Activated naive CD4-positive, alpha-beta T cell (primary cell): ENCODE measurements around the gene GSTM2.

Experiments
- DNase-seq, 4 experiments: peaks; one replicate each; lab custom pipeline; 2025; lab: John Stamatoyannopoulos, UW

GSTM2 gene

DNA sequence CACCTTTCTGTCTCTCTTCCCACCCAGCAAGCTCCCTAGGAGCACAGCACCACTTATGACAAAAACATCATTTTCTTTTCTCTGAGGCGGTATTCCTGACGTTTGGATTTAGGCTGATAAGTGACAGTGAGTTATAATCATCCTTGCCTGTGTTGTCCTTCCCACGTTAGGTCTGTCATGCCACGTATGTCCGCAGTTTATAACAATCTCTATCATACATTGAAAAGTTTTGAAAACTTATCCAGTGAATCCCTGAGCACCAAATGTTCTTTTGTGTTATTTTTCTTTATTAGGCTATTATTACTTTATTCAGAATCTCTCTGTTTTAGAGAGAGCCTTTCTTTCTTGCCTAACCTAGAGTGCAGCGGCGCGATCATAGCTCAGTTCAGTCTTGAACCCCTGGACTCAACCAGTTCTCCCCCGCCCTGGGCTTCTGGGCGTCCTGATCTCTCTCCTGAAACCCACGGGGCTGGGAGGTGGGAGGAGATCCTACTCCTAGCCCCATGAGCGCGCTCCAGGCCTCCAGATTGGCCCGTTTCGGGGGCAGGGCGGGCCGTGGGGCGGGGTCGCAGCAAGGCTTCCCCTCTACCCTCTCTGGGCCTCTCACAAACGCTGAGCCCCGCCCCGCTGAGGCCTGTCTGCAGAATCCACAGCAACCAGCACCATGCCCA, at the start of gene GSTM2:
Gene GSTM2 (plus strand): TSS at position 606 of the 671 bp plus-strand sequence. CDS start 59 bp downstream, at position 665.
- peak; percentile 43 to 85 (median 72) for DNase-seq

DNA sequence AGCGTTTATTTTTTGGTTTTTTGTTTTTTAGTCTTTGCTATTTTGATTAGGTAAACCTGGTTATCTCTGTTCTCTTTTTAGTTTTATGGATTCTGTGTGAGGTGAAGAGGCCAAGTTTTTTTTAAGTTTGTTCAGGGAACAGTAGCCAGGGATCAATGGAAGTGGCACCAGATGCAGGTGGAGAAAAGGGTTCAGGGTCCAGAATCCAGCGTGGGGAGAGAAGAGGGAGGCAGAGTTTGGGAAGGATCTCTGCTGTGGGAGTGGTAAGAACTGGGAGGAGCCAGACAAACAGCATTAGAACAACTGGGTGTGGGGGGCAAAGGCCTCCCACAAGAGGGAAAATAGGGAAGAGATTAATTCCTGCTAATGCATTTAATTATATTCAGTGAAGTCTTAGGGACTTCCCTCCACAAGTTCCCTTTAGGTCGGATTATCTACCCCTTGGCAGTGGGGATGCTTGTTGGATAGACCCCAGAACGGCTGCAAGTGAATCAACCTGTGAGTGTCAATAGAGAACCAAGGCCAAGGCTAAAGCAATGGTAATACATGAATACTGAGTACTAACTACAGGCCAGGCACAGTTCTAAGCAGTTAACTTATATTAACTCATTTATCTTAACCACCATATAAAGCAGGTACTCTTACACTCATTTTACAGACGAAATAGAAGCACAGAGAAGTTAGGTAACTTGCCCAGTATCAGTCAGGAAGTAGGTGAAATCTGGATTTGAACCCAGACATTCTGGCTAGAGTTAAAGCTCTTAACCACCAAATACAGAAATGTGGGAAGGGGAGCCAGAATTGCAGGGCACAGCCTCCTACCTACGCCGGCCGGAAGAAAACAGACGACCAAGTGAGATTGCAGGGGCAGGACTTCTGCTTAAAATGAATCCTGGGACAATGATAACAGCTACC, 48.9 kb upstream of the GSTM2 start:
- no peak for DNase-seq

DNA sequence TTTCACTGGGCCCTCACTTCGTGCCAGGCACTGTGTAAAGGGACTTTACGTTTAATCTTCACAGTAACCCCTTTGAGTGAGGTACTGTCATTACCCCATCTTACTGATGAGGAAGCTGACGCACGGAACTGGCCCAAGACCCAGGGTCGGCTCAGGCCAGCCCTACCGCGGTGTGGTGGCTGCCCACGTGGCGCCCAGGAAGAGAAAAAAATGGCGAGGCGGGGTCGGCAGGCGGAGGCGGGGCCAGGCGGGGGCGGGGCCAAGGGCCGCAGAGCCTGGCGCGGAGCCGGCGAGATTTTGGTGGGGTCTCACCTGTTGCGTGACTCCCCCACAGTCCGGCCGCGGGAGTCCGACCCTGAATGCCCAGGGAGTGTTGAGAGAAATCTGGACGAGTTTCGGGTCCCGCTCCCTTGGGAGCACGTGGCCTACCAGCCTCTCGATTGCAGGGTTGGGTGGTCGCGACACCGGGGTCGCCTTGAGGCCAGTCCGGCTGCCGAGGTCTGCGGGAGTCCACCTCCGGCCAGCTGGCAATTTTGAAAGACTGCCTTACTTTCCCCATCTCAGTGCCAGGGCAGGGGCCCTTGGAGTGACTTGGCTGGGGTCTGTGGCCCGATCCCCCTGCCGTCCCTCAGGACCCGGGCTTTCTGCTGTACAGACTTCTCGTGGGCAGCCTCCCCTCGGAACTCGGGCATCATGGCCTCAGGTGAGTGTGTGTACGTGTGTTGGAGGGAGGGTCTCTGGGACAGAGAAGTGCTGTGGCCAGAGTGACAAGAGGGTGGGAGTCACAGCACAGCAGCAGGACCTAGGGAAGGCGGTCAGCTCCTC, 48.1 kb upstream of the GSTM2 start, which contains the start of the genes AMPD2 and GNAT2:
Gene AMPD2 (plus strand): TSS at position 262 of the 825 bp plus-strand sequence. CDS start 1,339 bp downstream, outside the sequence.
Gene GNAT2 (minus strand): TSS at position 41 of the 825 bp plus-strand sequence. CDS start 6,746 bp downstream, outside the sequence.
- DNase-seq, result peak; percentile 31 to 56 (median 36)

DNA sequence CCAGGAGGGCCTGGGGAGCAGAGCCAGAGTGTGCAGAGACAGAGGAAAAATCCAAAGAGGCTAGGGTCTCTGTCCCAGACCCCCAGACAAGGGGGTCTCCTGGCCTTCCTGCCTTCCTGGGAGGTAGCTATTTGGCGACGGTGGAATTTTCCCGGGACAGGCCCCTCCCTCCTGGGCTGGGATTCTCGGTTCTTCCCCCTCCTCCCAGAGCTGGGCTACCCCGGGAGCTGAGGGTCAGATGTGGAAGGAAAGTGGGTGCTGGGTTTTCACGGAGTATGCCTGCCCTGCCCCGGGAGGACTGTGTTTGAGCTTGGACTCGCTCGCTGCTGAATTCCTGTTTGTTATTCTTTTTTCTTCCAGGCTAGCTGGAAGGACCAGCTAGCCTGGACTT, 47.5 kb upstream of the GSTM2 start:
- no peak for DNase-seq

DNA sequence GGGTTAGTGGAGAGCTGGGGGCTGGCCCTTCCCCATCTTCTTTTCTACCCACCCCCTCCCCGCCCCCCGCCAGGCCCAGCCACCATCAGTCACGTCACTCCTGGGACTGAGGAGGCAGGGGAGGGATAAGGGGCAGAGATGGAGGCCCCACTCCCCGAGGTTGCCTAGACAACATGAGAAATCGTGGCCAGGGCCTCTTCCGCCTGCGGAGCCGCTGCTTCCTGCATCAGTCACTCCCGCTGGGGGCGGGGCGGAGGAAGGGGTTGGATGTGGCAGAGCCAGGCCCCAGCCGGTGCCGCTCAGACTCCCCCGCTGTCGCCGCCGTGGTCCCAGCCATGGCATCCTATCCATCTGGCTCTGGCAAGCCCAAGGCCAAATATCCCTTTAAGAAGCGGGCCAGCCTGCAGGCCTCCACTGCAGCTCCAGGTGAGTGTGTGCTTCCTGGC, 47.0 kb upstream of the GSTM2 start:
- peak; percentile 78 to 96 (median 87) for DNase-seq

DNA sequence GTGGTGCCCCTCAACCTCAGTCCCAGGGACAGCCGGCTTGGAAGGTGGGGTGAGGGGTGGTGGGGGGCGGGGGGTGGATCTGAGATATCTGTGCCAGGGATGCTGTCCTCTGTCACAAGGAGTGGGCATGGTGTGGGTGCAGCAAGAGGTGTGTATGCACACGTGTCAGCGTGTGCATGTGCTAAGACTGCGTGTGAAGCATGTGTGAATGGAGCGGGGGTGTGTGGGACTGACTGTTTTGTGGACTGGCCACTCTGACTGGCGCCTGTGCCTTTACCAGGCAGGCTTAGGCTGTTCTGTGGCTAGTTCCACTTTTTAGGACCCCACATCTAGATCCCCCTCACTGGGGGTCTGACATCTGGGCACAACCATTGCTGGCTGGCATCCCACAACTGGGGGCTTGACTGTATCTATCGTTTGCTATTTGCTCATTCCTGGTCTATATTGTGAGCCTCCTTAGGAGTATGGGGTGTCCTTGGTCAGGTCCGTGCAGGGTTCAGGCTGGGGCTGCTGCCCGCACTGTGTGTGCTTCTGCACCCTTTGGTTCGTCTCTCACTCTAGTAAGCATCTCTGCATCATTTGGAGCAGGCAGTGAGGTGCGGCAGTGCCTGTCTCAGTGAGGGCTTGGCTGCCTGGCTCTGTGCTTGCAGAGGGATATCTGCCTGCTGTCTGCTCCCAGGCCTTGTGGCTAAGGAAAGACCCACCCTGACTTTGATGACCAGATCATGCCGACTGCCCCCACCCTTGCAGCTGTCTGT, 46.3 kb upstream of the GSTM2 start:
- no peak for DNase-seq

DNA sequence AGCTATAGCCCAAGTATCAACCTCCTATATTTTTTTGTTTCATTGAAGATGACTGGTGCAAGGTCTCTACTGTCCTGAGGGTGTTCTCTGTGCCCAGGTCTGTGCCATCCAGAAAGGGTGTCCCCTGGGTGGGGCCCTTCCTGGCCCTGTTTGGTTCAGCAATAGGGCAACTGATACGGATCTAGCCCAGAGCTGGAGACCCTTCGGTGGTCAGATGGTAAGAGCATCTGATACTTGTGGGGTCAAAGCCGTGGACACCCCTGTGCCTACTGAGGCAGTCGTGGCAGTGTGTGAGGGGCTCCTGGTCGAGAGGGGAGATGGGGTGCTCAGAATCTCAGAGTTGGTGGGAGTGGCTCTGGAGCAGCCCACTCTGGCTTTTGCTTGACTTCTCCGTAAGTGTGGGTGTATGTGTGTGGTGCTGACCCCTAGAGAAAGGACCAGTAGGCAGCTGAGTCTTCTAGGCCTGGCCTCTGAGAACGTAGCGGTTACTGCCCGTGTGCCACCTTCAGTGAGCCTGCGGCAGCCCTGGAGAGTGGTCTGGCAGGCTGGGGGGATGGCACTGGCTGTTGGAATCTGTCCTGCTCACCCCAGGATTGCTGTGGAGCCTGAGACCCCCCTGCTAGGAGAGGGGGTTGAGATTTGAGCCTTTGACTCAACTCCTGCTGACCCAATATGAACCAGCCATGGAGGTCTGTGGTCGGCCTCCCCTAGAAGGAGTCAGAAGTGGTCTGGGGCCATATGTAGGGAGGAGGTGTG, 45.5 kb upstream of the GSTM2 start:
- no peak for DNase-seq

DNA sequence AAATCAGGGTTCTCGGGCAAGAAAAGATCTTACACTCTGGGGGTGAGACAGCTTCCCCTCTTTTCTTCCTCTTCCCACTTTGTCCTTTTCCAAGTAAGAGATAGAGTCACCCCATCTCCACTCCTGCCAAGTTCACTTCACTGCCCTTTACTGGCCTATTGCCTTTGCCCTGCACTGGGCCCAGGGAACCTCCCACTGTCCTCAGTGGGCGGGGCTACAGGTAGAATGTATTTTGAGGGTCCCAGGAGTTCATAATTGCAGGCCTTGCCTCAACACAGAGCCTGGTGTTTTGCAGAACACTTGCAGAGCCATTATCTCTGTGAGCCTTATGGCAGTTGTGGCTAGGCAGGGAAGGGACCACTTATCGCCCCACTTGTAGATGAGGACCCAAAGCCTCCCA, 45.0 kb upstream of the GSTM2 start:
- no peak for DNase-seq

DNA sequence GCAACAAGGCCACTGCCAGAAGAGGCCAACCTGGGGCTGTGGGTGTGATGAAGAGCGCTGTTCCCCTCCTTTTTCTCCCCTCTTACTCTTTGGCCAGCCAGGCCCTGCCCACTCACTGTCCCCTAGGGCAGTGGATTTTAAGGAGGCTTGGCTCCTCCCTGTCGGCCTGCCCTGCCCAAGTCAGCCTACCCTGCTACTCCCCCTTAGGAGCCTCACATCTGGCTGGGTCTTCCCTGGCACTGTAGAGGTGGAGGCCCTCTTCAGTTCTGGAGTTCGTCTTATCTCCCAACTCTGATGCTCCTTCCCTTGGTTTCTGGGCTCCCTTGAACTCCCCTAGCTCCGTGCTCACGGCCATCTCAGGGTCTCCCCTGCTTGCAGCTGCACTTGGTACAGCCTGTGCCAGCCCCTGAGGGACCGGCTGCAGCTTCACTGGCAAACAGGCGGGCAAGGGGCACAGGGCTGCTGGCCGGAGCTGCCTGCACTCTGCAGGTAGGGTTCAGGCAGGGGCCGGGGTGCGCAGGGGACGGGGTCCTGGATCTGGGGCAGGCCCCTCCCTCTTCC, 44.2 kb upstream of the GSTM2 start:
- no peak for DNase-seq

DNA sequence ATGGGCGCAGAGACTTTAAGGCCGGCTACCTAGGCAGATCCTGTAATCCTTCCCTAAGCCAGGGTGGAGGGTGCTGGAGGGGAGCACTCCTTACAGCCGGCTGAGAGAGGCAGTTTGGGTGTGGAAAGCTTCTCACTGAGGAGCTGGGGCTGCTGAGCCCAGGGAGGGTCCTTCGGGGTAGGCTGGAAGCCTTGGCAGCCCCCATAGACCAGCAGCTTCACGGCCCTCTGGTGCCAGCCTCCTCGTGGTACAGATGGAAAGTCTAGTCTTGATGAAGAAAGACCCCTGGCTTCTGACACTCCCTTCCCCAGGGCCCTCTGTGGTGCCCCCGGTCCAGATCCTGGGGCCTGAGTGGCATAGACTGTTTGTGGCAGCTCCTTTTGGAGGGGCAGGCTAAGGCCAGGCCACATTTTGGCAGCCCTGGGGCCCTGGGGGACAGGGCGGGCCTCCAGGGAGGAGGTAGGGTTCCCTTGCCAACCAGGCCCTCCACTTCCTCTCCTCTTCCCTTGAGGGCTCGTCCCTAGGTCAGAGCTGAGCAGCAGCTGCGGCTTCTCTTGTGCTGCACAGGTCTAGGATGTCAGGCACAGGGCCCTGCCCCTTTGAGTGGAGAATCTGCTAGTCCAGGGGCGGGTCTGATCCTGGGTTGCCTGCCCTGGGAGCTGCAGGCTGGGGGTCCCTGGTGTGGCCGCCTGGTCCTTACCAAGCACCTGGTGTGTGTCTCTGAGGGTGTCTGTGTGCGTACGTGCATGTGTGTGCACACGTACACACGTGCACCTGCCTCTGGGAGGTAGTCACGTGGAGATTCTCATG, 43.5 kb upstream of the GSTM2 start:
- no peak for DNase-seq

DNA sequence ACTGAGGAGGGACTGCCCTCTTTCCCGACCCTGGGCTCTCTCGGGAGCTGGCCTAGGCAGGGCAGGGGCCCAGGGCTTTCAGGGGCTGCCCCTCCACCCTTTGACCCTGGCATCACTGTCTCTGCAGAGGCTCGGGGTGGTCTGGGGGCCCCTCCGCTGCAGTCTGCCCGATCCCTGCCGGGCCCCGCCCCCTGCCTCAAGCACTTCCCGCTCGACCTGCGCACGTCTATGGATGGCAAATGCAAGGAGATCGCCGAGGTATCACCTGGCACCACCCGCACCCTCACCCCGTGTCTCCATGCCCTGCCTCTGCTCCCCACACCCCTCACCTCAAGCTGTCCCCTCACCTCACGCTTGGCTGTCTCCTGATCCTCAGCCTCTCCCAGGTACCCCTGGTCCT, 42.7 kb upstream of the GSTM2 start:
- no peak for DNase-seq

DNA sequence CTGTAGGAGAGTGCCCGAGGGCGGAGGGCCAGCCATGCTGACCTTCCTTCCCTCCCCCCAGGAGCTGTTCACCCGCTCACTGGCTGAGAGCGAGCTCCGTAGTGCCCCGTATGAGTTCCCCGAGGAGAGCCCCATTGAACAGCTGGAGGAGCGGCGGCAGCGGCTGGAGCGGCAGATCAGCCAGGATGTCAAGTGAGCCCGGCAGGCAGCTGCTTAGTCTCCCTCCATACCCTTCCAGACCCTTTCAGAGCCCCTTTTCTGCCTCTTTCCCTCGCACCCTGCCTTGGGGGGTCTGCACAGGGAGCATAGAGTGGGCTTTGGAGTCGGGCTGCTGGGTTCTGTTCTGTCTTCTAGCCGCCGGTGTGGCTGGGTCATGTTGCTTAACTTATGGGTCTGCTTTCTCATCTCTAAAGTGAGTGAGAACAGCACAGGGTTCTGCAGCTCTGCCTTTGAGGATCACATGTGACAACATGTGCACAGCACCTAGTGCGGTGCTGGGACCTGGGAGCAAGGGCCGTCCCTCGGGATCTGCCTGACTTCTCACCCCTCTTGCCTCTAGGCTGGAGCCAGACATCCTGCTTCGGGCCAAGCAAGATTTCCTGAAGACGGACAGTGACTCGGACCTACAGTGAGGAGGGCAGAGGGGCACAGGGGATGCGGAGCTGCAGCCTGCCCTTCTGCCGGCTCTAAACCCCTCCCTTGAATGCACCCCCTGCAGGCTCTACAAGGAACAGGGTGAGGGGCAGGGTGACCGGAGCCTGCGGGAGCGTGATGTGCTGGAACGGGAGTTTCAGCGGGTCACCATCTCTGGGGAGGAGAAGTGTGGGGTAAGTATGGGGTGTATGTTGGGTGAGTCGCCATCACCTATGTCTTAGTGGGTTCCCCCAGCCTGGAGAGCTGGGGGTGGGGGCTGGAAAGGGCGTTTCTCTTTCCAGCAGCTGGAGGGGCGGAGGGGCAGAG, 42.0 kb upstream of the GSTM2 start:
- no peak for DNase-seq

DNA sequence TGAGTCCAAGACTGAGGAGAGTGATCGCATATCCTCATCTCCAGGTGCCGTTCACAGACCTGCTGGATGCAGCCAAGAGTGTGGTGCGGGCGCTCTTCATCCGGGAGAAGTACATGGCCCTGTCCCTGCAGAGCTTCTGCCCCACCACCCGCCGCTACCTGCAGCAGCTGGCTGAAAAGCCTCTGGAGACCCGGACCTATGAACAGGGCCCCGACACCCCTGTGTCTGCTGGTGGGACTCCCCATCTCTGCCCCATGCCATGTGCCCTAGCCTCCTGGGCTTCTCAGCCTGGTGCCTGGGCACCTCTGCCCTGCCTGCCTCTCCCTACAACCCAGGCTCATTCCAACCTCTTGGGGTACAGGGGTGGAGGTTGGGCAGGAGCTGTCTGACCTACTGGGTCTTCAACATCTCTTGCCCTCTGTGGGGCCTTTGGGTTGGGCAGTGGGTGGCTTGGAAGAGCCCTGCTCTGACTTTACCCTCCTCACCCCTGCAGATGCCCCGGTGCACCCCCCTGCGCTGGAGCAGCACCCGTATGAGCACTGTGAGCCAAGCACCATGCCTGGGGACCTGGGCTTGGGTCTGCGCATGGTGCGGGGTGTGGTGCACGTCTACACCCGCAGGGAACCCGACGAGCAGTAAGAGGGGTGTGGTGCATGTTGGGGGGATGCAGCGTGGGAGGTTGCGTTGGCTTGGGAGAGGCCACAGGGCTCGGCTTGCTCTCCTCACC, 41.0 kb upstream of the GSTM2 start:
- DNase-seq, result no peak

DNA sequence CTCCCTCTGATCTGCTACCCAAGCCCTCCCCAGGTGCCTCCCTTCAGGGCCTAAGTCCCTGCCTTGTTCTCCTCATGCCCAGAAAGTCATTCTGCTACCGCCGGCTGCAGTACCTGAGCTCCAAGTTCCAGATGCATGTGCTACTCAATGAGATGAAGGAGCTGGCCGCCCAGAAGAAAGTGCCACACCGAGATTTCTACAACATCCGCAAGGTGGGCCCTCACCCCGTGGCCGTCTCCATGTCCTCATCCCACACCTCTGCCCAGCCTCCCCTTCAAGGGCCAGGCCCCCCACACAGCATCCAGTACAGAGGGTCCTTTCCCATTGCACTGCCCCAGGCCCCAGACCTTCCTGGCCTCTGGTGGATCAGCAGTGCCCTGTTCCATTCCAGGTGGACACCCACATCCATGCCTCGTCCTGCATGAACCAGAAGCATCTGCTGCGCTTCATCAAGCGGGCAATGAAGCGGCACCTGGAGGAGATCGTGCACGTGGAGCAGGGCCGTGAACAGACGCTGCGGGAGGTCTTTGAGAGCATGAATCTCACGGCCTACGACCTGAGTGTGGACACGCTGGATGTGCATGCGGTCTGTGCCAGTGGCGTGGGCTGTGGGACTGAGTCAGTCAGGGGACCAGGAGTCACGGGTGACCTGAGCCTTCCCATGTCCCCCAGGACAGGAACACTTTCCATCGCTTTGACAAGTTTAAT, 40.0 kb upstream of the GSTM2 start:
- no peak for DNase-seq

DNA sequence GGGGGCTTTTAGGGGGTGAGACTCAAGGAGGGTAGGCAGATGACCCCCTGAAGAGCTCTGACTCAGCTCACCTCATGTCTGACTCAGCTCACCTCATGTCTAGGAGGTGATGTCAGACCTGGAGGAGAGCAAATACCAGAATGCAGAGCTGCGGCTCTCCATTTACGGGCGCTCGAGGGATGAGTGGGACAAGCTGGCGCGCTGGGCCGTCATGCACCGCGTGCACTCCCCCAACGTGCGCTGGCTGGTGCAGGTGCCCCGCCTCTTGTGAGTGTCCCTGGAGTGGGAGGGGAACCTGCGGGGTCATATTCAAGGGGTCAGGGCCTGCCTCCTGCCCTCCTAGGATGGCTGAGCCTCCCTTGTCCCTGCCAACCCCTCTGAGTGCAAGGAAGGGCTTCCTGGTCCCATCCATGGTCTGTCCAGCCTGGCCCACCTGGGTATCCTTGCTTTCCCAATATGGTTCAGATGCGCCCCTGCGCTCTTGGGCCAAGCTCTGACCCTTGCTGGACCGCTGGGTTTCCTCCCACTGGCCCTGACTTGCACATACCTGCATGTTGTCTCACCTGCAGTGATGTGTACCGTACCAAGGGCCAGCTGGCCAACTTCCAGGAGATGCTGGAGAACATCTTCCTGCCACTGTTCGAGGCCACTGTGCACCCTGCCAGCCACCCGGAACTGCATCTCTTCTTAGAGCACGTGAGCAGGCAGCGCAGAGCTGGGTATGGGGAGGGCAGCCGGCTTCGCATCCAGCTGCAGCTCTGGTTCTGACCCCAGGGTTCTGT, 39.1 kb upstream of the GSTM2 start:
- DNase-seq, result no peak
